ENCODE data around the gene MALRD1.

DNA sequence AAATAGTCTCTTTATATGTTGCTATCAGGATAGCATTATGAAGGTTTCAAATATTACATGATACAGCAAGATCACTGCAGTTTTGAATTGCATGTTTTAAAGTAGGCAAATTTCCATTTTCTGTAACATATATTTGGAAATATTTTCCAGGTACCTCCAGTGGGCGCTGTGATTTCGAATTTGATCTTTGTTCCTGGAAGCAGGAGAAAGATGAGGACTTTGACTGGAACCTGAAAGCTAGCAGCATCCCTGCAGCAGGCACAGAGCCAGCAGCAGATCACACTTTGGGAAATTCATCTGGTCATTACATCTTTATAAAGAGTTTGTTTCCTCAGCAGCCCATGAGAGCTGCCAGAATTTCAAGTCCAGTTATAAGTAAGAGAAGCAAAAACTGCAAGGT, 299.0 kb downstream of the MALRD1 start:
- TF ChIP-seq, protein P1, sequence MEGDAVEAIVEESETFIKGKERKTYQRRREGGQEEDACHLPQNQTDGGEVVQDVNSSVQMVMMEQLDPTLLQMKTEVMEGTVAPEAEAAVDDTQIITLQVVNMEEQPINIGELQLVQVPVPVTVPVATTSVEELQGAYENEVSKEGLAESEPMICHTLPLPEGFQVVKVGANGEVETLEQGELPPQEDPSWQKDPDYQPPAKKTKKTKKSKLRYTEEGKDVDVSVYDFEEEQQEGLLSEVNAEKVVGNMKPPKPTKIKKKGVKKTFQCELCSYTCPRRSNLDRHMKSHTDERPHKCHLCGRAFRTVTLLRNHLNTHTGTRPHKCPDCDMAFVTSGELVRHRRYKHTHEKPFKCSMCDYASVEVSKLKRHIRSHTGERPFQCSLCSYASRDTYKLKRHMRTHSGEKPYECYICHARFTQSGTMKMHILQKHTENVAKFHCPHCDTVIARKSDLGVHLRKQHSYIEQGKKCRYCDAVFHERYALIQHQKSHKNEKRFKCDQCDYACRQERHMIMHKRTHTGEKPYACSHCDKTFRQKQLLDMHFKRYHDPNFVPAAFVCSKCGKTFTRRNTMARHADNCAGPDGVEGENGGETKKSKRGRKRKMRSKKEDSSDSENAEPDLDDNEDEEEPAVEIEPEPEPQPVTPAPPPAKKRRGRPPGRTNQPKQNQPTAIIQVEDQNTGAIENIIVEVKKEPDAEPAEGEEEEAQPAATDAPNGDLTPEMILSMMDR (IDR thresholded peaks at IDR 0.05), result peak; percentile 16; the same call in 1 of the 2 replicates
- TF ChIP-seq, protein P2, sequence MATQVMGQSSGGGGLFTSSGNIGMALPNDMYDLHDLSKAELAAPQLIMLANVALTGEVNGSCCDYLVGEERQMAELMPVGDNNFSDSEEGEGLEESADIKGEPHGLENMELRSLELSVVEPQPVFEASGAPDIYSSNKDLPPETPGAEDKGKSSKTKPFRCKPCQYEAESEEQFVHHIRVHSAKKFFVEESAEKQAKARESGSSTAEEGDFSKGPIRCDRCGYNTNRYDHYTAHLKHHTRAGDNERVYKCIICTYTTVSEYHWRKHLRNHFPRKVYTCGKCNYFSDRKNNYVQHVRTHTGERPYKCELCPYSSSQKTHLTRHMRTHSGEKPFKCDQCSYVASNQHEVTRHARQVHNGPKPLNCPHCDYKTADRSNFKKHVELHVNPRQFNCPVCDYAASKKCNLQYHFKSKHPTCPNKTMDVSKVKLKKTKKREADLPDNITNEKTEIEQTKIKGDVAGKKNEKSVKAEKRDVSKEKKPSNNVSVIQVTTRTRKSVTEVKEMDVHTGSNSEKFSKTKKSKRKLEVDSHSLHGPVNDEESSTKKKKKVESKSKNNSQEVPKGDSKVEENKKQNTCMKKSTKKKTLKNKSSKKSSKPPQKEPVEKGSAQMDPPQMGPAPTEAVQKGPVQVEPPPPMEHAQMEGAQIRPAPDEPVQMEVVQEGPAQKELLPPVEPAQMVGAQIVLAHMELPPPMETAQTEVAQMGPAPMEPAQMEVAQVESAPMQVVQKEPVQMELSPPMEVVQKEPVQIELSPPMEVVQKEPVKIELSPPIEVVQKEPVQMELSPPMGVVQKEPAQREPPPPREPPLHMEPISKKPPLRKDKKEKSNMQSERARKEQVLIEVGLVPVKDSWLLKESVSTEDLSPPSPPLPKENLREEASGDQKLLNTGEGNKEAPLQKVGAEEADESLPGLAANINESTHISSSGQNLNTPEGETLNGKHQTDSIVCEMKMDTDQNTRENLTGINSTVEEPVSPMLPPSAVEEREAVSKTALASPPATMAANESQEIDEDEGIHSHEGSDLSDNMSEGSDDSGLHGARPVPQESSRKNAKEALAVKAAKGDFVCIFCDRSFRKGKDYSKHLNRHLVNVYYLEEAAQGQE (IDR thresholded peaks at IDR 0.05; ENCODE audit: insufficient read depth in 1 of 2, low read depth in 2 of 2, low read length in 1 of 2), result no peak

Measured in Panc1 (cell line).